Measurements from ENCODE around the gene ZCCHC14.
"Not testable (repeated sequence)": the region's sequence is repeated elsewhere in the genome, so short reads cannot be mapped to it uniquely, and the experiment has no call there.

The ZCCHC14 gene

GRCh38 chr16:87409153-87409552 is 83.7 kb downstream of the ZCCHC14 start:
- no peak for DNase-seq (ENCODE audit: low spot score)

GRCh38 chr16:87407511-87408112 is 85.2 kb downstream of the ZCCHC14 start:
- no peak for DNase-seq (ENCODE audit: low spot score)

GRCh38 chr16:87406495-87407088 is 86.2 kb downstream of the ZCCHC14 start:
- DNase-seq (ENCODE audit: low spot score), result no peak

- DNase-seq (ENCODE audit: low spot score), result no peak
These were observed 87.8 kb downstream of the ZCCHC14 start for GRCh38 chr16:87404764-87405625.

- no peak for DNase-seq (ENCODE audit: low spot score)
These were observed 97.5 kb downstream of the ZCCHC14 start for GRCh38 chr16:87395181-87395842.

- no peak for DNase-seq (ENCODE audit: low spot score)
These were observed 99.2 kb downstream of the ZCCHC14 start for GRCh38 chr16:87393680-87394055.

DNA sequence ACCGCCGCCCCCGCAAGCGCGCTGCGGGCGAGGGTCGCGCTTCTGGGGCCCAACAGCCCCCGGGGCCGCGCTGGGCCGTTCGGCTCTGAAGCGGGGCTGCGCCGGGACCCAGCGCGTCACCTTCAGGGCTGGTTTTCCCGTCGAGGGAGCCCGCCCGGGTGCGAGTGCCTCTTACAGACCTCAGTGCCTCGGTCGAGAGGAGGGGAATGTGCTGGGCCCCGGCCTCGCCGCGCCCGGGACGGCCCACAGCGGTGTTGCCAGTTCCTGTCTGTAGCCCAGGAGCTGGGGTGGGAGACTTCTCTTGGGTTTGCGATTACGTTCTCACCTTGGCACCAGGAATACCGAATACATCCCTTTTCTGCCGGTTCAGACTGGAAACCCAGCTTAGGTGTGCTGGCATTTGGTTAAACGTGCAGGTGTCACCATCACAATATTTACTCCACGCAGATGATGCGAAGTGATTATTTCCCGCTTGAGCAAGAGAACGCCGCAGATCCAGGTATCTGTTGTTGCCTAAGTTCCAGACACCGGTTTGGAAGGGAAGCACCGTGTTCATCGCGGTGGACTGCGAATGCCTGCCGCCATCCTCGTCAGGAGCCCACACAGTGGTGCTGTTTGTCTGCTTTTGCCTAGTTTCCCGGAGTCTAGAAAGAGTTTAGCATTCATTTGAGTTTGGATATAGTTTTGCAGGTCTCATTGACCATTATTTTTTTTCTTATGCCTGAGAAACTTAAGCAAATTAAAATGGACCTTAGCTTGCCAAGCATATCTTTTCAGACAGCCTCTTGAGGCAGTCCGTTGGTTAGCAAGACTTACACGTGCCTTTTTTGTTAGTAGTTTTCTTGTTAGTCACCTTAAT is 99.8 kb downstream of the ZCCHC14 start:
- DNase-seq (ENCODE audit: low spot score), result no peak

DNA sequence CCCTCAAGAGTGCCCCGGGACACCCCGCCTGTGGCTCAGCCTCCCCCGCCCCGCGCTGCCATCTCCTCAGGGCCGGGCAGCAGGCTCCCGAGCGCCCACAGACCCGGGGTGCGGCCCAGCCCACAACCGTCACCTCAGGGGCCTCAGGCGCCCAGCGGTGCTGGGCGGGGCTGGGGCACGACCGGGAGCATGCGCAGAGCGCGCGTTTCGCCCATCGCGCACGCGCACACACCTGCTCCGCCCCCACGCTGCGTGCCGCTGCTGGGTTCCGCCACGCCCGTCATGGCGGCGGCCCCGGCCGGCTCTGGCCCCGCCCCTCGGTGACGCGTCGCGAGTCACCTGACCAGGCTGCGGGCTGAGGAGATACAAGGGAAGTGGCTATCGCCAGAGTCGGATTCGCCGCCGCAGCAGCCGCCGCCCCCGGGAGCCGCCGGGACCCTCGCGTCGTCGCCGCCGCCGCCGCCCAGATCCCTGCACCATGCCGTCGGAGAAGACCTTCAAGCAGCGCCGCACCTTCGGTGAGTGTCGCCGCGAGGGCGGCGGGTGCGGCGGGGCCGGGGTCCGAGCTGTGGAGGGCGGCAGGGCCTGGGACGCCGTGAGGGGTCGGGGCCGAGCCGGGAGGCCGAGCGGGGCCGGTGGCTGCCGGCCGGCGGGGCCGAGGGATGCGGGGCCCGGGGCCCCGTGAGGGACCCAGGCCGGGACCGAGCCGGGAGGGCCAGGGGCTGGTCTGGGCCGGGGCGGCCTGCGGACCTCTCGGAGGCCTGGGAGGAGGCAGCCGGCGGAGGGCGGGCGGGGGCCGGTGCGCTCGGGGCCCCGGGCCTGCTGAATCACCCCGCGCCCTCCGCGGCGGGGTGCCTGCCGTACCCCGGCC is 100.6 kb downstream of the ZCCHC14 start, which contains the start of gene MAP1LC3B:
Gene MAP1LC3B (plus strand): TSS at position 387 of the 871 bp plus-strand sequence. CDS start 92 bp downstream, at position 479.
- peak; percentile 98 for DNase-seq (ENCODE audit: low spot score)

GRCh38 chr16:87391324-87391949 is 101.4 kb downstream of the ZCCHC14 start:
- DNase-seq (ENCODE audit: low spot score), result no peak

GRCh38 chr16:87390641-87391323 is 102.0 kb downstream of the ZCCHC14 start:
- DNase-seq (ENCODE audit: low spot score), result no peak

- not testable (repeated sequence) for DNase-seq (ENCODE audit: low spot score)
These were observed 102.9 kb downstream of the ZCCHC14 start for GRCh38 chr16:87389914-87390313.

- DNase-seq (ENCODE audit: low spot score), result no peak
These were observed 103.6 kb downstream of the ZCCHC14 start for GRCh38 chr16:87389245-87389644.

GRCh38 chr16:87388818-87389134 is 104.0 kb downstream of the ZCCHC14 start:
- DNase-seq (ENCODE audit: low spot score), result no peak

GRCh38 chr16:87387942-87388817 is 104.6 kb downstream of the ZCCHC14 start:
- DNase-seq (ENCODE audit: low spot score), result peak; percentile 96

GRCh38 chr16:87384875-87385167 is 108.0 kb downstream of the ZCCHC14 start:
- DNase-seq (ENCODE audit: low spot score), result not testable (repeated sequence)

DNA sequence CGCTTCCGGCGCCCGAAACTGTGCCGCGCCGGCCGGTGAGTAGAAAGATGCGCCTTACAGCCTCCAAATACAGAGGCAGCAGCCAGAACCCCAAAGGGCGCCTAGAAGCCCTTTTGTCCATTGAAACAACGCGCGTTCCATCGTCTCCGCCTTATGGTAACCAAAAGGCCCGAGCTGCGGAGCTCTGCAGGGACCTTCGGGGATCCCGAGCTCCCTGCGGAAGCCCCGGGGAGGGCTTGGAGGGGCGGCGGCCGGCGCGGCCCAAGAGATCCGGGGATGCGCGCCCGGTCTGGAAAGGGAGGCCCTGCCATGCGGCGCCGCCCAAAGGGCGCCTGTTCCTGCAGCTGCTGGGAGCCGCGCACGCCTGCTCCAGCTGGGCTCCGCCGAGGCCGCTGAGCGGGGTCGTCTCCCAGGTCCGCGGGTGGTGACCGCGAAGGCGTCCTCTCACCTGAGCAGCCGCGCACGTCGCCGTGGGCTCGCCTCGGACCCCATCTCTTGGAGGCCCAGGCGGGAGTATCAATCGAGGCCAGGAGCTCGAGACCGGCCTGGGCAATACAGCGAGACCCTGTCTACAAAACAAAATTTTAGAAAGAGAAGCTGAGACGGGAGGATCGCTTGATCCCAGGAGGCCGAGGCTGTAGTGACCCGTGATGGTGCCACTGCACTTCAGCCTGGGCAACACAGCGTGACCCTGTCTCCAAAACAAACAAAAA is 108.5 kb downstream of the ZCCHC14 start:
- no peak for DNase-seq (ENCODE audit: low spot score)

- peak; percentile 88 for DNase-seq (ENCODE audit: low spot score)
These were observed 109.2 kb downstream of the ZCCHC14 start, which contains the start of gene FBXO31 for GRCh38 chr16:87383505-87384161. Gene FBXO31 (minus strand): TSS chr16:87383776. CDS start chr16:87383744, 32 bp downstream.
